Endometrium (tissue), 2 donors: ENCODE measurements around the gene CCSAP.
"Not testable (repeated sequence)": the region's sequence is repeated elsewhere in the genome, so short reads cannot be mapped to it uniquely, and the experiment has no call there.

Experiments
- FAIRE-seq: peaks from 2 replicates; lab custom pipeline; 2012; peaks lifted over from hg19 to GRCh38; lab: Jason Lieb, UNC
- donor health status: control.
- donor health status: control.

CCSAP gene

DNA sequence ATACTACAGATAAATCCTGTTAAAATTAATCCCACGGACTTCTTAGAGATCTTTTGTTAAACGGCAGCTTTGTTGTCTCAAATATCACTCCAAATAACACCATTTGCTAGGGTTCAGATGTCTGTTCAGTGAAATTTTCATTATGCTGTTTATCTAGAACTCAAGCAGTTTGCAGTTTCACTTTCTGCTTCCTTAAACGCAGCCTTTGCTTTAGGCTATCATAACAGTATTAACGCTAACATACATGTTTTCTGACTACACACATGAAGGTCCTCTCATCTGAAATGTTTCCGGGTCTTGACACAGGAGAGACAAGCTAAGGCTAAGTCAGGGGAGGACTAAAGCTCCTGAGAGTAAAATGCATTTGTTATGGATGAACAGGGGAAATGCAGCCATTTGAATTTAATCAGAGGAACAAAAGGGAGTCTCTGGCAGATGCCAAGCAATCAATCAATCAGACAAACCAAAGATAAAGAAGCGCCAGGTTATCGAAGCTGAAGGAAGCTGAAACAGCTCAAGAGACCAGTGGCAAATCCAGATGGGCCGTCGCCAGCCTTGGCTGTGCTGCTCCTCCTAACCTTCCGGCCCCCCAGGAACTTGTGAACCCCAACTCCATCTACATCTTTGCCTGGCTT lies 16.9 kb downstream of the CCSAP start:
- no peak for FAIRE-seq

DNA sequence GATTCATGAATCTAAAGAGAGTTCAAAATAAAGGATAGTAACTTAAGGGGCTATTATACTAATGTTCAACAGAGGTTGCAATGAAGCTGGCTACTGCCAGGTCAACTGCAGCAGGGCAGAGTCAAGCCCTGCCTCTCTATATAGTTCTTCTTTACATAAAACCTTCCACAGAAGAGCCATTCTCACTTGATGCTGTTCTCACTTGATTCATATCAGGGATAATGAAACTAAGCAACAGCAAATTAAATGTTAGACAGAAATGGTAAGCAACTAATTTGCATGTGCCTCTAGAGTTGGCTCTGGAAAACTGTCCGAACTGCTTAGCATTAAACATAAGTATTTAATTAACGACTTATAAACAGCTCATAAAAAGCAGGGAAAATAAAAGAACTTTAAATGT lies 17.4 kb downstream of the CCSAP start:
- peak; percentile 80 for FAIRE-seq

DNA sequence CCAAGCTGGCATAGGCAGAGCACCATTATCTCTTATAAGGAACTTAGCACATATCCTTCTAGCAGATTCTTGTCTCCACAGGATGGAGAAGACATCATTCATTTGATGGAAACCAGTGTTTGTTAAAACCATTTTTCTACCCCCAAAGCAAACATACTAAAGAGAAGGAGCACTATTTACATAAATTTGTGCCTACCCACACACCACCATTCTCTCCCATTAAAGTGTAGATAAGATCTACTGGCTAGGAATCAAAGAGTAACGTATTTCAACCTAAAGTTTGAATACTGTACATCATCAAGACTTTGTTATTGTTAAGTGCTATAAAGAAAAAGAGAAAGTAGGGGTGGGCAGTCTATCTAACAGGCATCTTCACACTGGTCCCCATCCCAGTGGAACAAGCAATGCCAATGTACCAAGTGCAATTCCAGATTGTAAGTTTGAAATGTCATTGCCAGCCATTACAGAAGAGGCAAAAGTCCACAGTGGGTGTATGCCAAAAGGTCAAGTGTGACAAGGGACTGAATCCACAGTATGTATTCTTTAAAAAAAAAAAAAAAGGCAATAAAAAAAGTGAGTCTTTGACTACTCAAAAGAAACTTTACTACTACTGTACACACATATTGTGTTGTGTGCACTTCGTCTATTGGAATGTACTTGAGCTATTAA lies 18.8 kb downstream of the CCSAP start:
- no peak for FAIRE-seq

DNA sequence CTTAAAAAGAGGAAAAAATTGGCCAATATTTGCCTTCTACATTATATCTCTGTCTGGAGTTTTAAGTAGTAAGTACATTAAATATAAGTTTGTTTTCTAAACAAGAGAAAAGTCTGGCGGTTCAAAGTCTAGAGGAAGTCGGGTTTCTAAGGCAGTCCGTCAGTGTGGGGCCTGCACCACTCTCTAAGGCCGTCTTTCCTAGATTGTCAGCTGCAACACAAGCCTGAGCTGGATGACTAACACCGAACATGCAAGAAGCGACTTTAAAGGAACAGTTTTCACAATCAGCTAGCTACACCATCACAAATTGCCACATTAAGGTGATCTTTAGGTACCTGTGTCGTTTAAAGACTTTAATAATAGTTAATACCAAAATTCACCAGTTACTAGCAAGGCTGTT lies 19.6 kb downstream of the CCSAP start:
- FAIRE-seq = no peak

DNA sequence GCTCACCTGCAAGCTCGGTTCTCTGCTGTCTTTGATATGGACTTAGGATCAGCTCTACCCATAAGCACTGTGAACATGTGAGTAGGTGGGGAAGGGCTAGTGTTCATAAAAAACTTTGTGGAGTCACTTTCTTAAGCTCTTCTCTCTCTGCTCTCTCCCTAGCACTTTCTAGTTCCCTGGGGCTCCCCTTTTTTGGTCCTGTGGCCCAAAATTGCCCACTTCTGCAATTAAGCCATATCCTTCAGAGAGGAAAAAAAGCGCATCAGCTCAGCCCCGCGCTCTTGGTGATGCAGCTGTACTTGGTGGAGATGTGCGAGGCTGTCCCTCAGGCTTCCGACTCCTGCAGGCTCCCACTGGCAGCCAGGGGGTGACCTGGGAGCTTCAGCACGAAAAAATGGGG lies 23.4 kb downstream of the CCSAP start:
- FAIRE-seq = no peak

DNA sequence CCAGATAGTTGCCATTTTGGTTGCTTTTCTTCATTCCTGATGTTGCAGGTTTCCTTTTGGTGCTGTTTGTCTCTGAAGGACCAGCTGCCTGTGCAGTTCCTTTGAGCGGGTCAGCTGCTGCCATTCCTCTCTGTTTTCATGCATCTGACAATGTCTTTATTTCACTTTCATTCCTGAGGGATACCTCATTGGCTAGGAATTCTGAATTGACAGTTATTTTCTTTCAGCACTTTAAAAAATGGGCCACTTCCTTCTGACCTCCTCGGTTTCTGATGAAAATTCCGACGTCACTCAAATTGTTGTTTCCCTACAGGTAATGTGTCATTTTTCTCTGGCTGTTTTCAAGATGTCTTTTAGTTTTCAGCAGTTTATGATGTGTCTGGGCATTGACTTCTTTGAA lies 24.8 kb downstream of the CCSAP start:
- no peak for FAIRE-seq

DNA sequence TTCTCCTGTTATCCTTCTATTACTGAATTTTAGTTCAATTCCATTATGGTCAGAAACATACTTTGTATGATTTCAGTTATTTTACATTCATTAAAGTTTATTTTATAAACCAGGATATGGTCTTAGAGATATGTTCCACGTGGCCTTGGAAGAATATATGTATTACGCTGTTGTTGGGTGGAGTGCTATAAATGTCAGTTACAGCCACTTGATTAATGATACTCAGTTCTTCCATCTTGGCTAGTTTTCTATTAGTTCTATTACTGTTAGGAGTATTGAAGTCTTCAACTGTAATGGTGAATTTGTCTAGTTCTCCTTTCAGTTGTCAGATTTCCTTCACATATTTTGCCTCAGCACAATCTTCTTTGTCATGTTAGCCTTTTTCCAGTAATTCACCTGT lies 26.7 kb downstream of the CCSAP start:
- FAIRE-seq = no peak

DNA sequence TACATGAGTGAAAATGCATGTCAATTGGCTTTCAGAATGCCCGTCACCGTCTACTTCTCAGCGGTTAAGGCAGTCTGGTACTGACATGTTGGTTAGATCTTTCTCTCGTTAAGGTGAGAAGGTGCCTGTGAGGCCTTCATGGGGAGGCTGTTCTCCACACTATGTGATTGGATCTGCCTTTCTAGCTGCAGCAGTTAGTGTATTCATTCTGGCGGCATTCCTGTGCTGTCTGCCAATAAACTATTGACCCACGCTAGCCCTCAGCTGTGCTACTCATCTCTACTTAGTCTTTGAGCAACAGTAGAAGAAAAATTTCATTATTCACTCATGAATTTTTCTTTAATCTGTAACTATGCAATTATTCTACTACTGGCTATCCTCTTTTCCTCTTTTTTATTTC lies 32.0 kb downstream of the CCSAP start:
- no peak for FAIRE-seq

DNA sequence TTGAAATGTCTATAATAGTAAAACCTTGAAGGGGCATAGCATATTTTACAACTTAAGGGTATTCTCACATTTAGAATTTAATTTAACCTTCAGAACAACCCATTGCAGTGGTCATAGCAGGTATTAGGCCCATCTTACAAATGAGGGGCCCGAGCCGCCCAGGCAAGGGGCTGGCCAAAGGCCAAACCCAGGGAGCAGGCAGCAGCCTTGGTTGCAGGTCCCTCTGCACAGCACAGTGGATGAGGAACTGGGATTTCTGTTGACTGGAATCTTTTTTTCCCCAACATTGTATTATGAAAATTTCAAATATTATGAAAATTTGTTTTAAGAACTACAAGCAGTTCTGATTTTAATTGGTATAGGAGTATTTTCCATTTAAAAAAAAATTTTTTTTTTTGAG lies 33.2 kb downstream of the CCSAP start:
- no peak for FAIRE-seq

DNA sequence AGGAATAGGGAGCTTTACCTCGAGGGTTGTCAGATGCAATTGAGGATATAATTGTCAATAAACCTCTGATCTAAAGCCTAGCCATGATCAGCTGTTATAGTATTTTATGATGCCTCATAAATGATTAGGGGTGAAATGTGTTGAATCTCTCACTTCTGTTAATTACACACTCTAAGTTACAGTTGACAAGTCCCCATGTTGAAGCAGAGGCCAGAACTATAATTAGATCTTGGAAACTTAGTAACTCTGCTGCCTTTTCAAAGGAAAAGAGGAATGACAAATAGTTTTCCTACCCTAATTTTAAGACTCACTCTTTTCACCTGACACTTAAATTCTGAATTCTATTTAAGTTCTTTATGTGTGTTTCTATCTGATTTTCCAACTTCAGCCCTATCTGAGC lies 33.8 kb downstream of the CCSAP start:
- FAIRE-seq = no peak

DNA sequence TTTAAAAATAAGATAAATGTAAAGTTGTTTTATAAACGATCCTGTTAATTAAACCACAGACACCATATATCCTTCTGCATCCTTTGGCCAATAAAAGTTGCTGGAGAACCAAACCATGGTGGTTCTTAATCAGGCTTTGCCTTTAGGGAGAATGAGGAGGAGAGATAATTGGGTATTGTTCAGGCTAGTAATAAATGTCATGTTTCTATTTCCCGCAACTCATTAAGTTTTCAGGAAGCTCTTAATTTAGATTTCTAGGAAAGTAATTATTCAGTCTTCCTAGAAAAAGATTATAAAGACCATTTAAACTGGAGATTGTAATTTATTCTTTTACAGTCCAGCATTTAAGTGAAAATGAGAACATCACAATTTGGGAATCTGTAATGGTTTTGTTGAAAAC lies 37.5 kb downstream of the CCSAP start:
- no peak for FAIRE-seq

DNA sequence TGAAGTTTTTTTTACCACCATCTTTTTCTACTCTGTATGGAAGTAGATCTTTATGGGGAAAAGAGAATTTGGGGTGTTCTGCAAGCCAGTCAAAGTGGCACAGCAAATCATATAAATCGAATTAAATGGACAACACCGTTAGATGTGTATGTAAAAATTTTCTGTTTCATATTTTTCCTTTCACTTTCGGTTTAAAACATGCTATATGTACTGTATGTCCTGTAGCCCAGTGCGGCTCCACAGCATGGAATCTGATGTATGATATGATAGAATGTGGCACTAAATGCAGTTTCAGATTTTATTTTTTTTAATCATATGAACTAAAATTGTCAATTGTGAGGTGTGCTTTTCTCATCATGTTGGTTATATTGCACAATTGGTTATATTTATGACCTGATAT lies 39.0 kb downstream of the CCSAP start:
- FAIRE-seq = no peak

DNA sequence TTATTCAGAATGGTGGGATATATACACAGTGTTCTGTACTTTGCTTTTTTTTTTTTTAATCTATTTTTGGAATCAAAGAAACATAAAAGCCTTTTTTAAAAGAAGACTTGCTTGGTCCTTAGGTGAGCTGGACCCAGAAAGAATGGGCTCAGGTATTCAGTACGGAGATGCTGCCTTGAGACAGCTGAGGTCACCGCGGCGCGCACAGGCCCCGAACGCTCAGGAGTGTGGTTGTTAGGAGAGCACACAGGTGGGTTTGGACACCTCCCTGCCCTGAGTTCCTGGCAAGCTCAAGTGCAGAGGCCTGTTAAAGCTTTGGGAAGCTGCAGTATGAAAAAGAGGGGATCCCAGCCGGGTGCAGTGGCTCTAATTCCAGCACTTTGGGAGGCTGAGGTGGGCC lies 40.1 kb downstream of the CCSAP start:
- no peak for FAIRE-seq

DNA sequence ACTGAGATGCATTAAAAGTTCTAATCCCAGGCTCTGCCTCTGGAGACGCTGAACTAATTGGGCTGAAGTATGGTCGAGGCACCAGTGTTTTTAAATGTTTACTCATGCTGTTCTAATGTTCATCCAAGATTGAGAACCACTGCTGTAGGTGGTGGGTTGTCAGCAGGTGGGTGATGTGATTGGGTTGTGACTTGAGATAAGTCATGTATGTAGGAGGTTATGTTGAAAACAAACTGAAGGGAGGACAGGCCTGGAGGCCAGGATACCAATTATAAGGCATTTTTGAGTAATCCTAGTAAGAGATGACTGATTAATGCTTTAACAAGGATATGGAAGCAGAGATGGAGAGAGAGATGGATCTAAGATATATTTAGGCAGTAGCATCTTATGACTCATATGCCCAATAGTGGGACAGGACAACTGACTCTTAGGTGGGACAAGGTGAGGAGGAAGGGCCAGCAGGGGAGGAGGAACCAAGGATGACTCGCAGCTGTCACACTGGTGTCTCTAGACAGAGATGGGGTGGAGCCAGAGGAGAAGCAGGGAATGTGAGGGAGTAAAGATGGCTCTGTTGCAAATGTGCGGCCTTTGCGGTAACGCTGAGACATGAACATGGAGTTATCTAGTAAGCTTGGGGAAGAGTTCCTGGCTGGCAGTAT lies 42.6 kb downstream of the CCSAP start:
- FAIRE-seq = no peak

DNA sequence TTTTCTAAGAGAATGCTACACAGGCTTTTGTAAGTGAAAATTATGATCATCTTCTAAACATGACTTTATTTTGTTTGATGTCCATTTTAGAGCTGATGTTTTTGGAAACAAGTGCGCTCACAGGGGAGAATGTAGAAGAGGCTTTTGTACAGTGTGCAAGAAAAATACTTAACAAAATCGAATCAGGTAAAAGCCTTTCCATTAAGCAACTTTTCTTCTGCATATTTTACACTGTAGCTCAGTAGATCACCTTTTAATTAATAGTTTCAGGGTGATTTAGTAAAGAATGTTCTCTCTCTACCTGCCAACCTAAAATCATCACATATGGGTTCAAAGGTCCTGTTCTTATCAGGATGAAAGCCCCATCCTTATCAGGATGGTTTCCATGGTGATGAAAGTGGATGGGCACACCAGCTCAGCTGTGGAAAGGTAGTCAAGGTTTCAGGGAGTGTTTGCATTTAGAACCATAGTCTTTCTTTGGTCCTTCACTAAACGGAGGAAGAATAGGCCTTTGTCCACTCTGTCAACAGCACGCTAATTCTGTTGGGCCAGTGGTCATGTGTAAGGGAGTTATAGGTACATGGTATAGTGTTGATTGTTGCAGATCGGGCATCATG lies 43.9 kb downstream of the CCSAP start:
- no peak for FAIRE-seq

DNA sequence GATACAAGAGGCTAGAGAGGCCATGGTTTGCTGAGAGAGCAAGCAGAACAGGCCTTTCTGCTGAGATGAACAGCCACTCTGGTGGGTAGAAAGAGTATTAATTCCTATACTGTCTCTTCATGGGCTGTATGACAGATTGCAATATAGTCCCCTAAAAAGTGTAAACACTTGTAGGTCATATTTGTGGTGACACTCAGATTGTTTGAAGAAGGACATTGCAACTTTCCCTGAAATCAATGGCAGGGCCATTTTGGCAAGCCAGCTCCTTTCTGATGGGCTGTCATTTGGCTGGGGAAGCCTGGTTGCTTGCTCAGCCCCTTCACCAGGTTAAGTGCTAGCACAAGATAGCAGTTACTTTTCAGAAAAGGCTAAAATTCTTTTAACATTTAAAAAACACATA lies 44.4 kb downstream of the CCSAP start:
- FAIRE-seq = no peak

DNA sequence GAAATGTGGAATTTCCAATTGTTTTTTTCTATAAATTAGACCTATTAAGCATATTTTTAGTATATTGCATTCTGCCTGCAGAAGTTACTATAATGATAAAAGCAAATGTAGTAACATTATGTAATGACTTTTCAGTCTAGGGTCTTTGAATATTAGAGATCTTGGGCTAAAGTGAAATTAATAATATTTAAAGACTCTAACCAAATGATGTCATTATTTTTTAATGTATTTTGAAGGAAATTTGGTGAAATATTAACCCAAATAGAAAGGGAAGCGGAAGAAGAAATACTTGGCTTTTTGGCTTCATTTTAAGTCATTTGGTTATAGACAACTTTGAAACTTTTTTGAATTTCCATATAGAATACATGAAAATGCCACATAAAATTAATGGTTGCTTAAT lies 45.1 kb downstream of the CCSAP start:
- no peak for FAIRE-seq

DNA sequence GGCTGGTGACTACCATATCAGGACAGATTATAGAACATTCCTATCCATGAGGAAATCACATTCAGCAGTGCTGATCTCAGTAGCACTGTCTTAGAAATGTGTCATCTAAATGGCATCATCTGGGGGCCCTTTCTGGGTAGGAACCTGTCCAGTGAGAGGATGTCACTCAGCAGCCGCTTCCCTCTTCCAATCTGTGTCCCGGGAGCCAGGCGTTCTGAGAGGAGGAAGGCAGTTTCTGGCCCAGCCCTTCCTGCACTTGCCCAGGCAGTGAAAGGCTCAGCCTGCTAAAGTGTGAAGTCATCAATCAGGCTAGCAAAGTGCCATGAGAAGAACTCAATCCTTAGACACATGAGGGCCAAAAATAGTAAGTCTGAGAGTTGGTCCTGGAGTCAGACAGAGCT lies 46.3 kb downstream of the CCSAP start:
- no peak for FAIRE-seq

DNA sequence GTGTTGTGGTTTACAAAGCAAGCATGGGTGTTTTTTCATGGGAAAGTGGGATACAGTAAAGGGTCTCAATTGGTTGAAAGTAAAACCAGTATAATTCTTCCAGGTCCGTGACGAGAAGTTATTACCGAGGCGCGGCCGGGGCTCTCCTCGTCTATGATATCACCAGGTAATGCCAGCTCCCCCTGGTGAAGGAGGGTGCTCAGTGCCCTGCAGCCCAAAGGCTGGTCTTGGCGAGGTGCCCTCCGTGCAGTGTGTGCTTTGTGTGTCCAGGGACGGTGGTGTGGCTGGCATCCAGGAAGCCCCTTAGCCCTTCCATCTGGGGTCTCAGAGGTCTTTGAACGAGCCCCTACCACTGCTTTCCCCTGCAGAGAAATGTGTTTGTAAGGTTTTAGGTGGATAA lies 47.1 kb downstream of the CCSAP start:
- FAIRE-seq = no peak

DNA sequence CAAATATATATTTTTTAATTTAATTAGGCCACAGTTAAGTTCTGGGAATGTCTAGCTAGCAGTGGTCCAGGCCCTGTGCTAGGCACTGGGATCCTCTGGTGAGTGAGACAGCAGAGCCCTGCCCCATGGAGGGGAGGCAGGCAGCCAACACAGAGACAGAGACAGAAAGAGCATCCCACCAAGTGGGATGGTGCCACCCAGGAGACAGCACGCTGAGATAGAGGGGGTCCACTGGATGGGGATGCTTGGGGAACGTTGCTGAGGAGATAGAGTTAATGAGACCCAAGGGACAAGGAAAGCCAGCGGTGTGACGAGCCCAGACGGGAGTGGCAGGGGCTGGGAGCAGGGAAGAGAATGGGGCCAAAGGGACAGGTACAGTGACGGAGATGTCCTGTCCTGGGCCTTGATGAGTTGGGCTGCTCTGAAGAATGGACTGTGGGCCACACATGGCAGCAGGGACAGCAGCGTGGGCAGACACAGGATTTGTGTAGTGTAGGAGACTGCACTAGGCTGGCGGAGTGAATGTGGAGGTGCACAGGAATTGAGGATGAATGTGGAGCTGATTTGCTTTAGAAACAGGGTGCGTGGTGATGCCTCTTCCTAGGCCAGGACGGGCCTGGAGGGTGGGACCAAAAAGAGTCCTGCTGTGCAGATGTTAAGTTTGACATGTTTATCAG lies 49.2 kb downstream of the CCSAP start:
- FAIRE-seq = no peak

DNA sequence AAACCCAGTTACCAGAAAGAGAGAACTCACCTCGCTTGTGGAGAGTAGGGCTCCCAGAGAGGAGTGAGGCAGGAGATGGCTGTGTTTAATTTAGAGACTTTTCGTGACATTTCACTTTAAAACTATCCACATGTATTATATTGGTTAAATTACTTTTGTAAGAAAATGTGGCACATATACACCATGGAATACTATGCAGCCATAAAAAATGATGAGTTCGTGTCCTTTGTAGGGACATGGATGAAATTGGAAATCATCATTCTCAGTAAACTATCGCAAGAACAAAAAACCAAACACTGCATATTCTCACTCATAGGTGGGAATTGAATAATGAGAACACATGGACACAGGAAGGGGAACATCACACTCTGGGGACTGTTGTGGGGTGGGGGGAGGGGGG lies 51.2 kb downstream of the CCSAP start:
- FAIRE-seq = not testable (repeated sequence)

DNA sequence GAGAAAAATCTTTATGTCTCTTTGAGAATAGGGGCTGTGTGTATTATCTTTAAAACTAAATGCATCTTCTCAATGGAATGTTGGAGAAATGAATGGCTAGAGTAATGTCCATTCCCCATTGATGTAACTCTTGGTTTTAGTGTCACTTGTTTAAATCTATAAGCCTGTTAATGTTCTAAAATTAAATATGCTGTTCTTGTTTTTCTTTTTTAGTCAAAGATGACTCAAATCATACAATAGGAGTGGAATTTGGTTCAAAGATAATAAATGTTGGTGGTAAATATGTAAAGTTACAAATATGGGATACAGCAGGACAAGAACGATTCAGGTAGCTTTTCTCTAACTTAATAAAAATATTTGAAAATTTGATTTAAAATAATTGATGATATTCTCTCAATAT lies 54.3 kb downstream of the CCSAP start:
- no peak for FAIRE-seq

DNA sequence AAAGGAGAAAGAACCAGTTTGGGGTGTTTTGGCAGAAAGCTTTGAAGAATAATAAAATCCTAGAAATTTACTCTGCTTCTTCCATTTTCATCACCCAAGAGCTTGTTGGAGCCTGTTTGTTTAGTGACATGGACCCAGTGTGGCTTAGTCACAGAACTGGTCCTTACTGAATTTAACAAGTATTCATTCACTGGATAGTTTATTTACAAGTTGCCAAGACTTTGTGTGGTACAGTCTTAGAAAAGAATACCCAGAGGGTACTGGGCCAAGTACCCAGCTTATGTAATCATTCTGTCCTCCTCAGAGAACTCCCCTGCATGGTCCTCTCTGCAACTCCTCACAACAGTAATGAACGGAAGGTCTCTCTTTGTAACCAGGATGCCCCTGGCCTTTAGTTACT lies 55.6 kb downstream of the CCSAP start:
- no peak for FAIRE-seq
